ENCODE measurements around the gene KCNS3.

KCNS3 gene

GRCh38 chr2:17864676-17865075, 13.8 kb upstream of the KCNS3 start:
- no peak for ATAC-seq
- TF ChIP-seq TSHZ2 (CRISPR knock-in tag; IDR thresholded peaks at IDR 0.05) (no peak), CSRNP3 (CRISPR knock-in tag; IDR thresholded peaks at IDR 0.05) (no peak), CREB5 (CRISPR knock-in tag; IDR thresholded peaks at IDR 0.05; ENCODE audit: low read depth) (no peak), ESRRG (CRISPR knock-in tag; IDR thresholded peaks at IDR 0.05) (no peak)

- TF ChIP-seq RARB (CRISPR knock-in tag; IDR thresholded peaks at IDR 0.05): no peak
- no peak for TF ChIP-seq TSHZ2 (CRISPR knock-in tag; IDR thresholded peaks at IDR 0.05)
- TF ChIP-seq ESRRG (CRISPR knock-in tag; IDR thresholded peaks at IDR 0.05): no peak
- TF ChIP-seq GLIS3 (CRISPR knock-in tag; IDR thresholded peaks at IDR 0.05): no peak
- TF ChIP-seq PPARA (CRISPR knock-in tag; IDR thresholded peaks at IDR 0.05; ENCODE audit: borderline replicate concordance): no peak
- TF ChIP-seq ZFP3 (CRISPR knock-in tag; IDR thresholded peaks at IDR 0.05): no peak
- no peak for TF ChIP-seq ZC3H10 (CRISPR knock-in tag; IDR thresholded peaks at IDR 0.05)
- TF ChIP-seq TCF4 (CRISPR knock-in tag; IDR thresholded peaks at IDR 0.05; ENCODE audit: borderline replicate concordance): no peak
- TF ChIP-seq ZNF565 (CRISPR knock-in tag; conservative IDR thresholded peaks at IDR 0.05; ENCODE audit: low read depth): no peak
- TF ChIP-seq BACH2 (CRISPR knock-in tag; IDR thresholded peaks at IDR 0.05; ENCODE audit: borderline replicate concordance): no peak
- TF ChIP-seq ARNTL (CRISPR knock-in tag; IDR thresholded peaks at IDR 0.05; ENCODE audit: borderline replicate concordance, low read depth): no peak
- no peak for TF ChIP-seq TOX (CRISPR knock-in tag; IDR thresholded peaks at IDR 0.05; ENCODE audit: borderline replicate concordance)
- no peak for TF ChIP-seq PATZ1 (CRISPR knock-in tag; IDR thresholded peaks at IDR 0.05; ENCODE audit: borderline replicate concordance)
- TF ChIP-seq ZNF70 (CRISPR knock-in tag; IDR thresholded peaks at IDR 0.05): no peak
- no peak for TF ChIP-seq SNAI2 (CRISPR knock-in tag; IDR thresholded peaks at IDR 0.05)
- no peak for TF ChIP-seq CSRNP3 (CRISPR knock-in tag; IDR thresholded peaks at IDR 0.05)
- no peak for ATAC-seq
Measured at GRCh38 chr2:17867133-17867532, 11.3 kb upstream of the KCNS3 start.

- no peak for ATAC-seq
- no peak for TF ChIP-seq PATZ1 (CRISPR knock-in tag; IDR thresholded peaks at IDR 0.05; ENCODE audit: borderline replicate concordance)
- TF ChIP-seq BACH2 (CRISPR knock-in tag; IDR thresholded peaks at IDR 0.05; ENCODE audit: borderline replicate concordance): no peak
- TF ChIP-seq ARNTL (CRISPR knock-in tag; IDR thresholded peaks at IDR 0.05; ENCODE audit: borderline replicate concordance, low read depth): no peak
- TF ChIP-seq TOX (CRISPR knock-in tag; IDR thresholded peaks at IDR 0.05; ENCODE audit: borderline replicate concordance): no peak
- TF ChIP-seq TCF4 (CRISPR knock-in tag; IDR thresholded peaks at IDR 0.05; ENCODE audit: borderline replicate concordance): no peak
- TF ChIP-seq ISL1 (CRISPR knock-in tag; IDR thresholded peaks at IDR 0.05): no peak
Measured at GRCh38 chr2:17869128-17869527, 9.3 kb upstream of the KCNS3 start.

Data from SK-N-SH treated with all-trans-retinoic acid at 6 μM for 48 hours (cell line).